GM10266 (cell line): ENCODE data around the gene SV2A.
"Not testable (repeated sequence)": the region's sequence is repeated elsewhere in the genome, so short reads cannot be mapped to it uniquely, and the experiment has no call there.

Experiments used
- DNase-seq: peaks from one replicate; pipeline ENCODE4 v3.0.0; 2012; ENCODE audit errors: extremely low spot score
- CTCF ChIP-seq: IDR thresholded peaks from 2 replicates; pipeline ENCODE4 v1.5.1; 2012; ENCODE audit warnings: mild to moderate bottlenecking, low read depth; ENCODE audit not compliant: control insufficient read depth, insufficient read depth; ENCODE audit errors: missing control alignments

The SV2A gene

GRCh38 chr1:149917571-149918144 is at the start of gene SV2A:
TSS of gene SV2A (minus strand) at chr1:149917844. CDS start at chr1:149913840, 4,004 bp downstream.
- no peak for TF ChIP-seq CTCF
- DNase-seq = peak; percentile 58

GRCh38 chr1:149967041-149967440 is 49.4 kb upstream of the SV2A start:
- no peak for DNase-seq
- TF ChIP-seq CTCF = no peak

- no peak for TF ChIP-seq CTCF
These were observed 48.8 kb upstream of the SV2A start for GRCh38 chr1:149966405-149966804.

GRCh38 chr1:149965440-149965839 is 47.8 kb upstream of the SV2A start:
- no peak for DNase-seq
- no peak for TF ChIP-seq CTCF

More at GRCh38 chr1:149966405-149966804, 48.8 kb upstream of the SV2A start:
- no peak for DNase-seq

- TF ChIP-seq CTCF = no peak
- no peak for DNase-seq
These were observed 45.7 kb upstream of the SV2A start for GRCh38 chr1:149963358-149963757.

GRCh38 chr1:149962736-149963135 is 45.1 kb upstream of the SV2A start:
- no peak for DNase-seq
- TF ChIP-seq CTCF = no peak

- DNase-seq = peak; percentile 59
These were observed 44.5 kb upstream of the SV2A start for GRCh38 chr1:149962039-149962647.

GRCh38 chr1:149957548-149957947 is 39.9 kb upstream of the SV2A start:
- DNase-seq = not testable (repeated sequence)

More at GRCh38 chr1:149962039-149962647, 44.5 kb upstream of the SV2A start:
- peak; percentile 75 for TF ChIP-seq CTCF
